HepG2 (cell line): ENCODE measurements around the gene MEPE. TPM values are rescaled to one million over a fixed set of nuclear protein-coding genes. Genes with fewer than 3 reads are reported as not detected.

Experiments used
- ATAC-seq: fragments of 200-7000 bp; cut with Tn5 transposase; 3 replicates; pipeline ENCODE4 v1.9.1; 2020; ENCODE audit warnings: mild to moderate bottlenecking, moderate library complexity
- BruUV-seq: library from RNA; stranded (reverse); fragments of 400-500 nt; replicated peaks from 2 replicates; lab custom pipeline; 2021; lab: Mats Ljungman, UMichigan
- CTCF ChIA-PET: fragments of 300-600 bp; formaldehyde crosslinking; extraction: SDS; loops from one replicate; lab custom pipeline; 2021; ENCODE audit warnings: low total read pairs, inconsistent platforms, low intra/inter-chr PET ratio; lab: Yijun Ruan, JAX
- POLR2A ChIA-PET: fragments of 350-600 bp; sonication (Branson Sonifier 250); formaldehyde crosslinking; loops from one replicate; lab custom pipeline; 2020; ENCODE audit warnings: antibody characterized with exemption, inconsistent platforms; lab: Yijun Ruan, JAX
- DNase-seq: peaks from one replicate; pipeline ENCODE4 v3.0.0-alpha.2; 2015; ENCODE audit warnings: low spot score
- FAIRE-seq: peaks from 3 replicates; lab custom pipeline; 2011; peaks lifted over from hg19 to GRCh38; lab: Jason Lieb, UNC
- H2AFZ ChIP-seq: one replicate; pipeline ENCODE4 v1.6.1; 2011; ENCODE audit warnings: low read length, inconsistent platforms
- H3K27ac ChIP-seq: fragments of 300-600 bp; 3 replicates; pipeline ENCODE4 v1.8.0; 2011; ENCODE audit warnings: mixed run types, mild to moderate bottlenecking, mixed read lengths, low read length, inconsistent platforms; ENCODE audit not compliant: insufficient read depth; ENCODE audit errors: extremely low read length
- H3K27me3 ChIP-seq, 2 experiments: fragments of 200-600 bp in 1 of 2; 2 replicates in 1 of 2; 3 replicates in 1 of 2; pipeline versions ENCODE4 v1.6.0 to v1.8.0; 2011; ENCODE audit warnings: low read length in 2 of 2, mild to moderate bottlenecking in 2 of 2, moderate library complexity in 2 of 2, inconsistent platforms in 1 of 2; ENCODE audit not compliant: insufficient read depth in 2 of 2, control insufficient read depth in 1 of 2
- H3K36me3 ChIP-seq, 2 experiments: fragments of 200-600 bp in 1 of 2; replicated peaks in 1 of 2; 2 replicates in 1 of 2; 3 replicates in 1 of 2; pipeline versions ENCODE4 v1.5.1 to v1.8.0; 2011; ENCODE audit warnings: low read length in 2 of 2, inconsistent platforms in 1 of 2; ENCODE audit not compliant: insufficient read depth in 2 of 2, control insufficient read depth in 1 of 2
- H3K4me1 ChIP-seq: 2 replicates; pipeline ENCODE4 v1.5.1; 2012; ENCODE audit warnings: low read length, inconsistent platforms; ENCODE audit not compliant: insufficient read depth
- H3K4me2 ChIP-seq: 2 replicates; pipeline ENCODE4 v1.6.0; 2011; ENCODE audit warnings: low read depth, low read length, inconsistent platforms
- H3K4me3 ChIP-seq, 3 experiments: fragments of 200-600 bp in 1 of 3; sonication (generic), shearing (Covaris generic) in 1 of 3; replicated peaks in 1 of 3; 2 replicates each; pipeline ENCODE4 v1.5.1; 2011 to 2016; ENCODE audit warnings: low read length in 3 of 3, inconsistent platforms in 2 of 3, low read depth in 2 of 3, mild to moderate bottlenecking in 2 of 3, control low read depth in 1 of 3, mixed read lengths in 1 of 3; ENCODE audit not compliant: insufficient read depth in 1 of 3
- H3K79me2 ChIP-seq: one replicate; pipeline ENCODE4 v1.6.1; 2011; ENCODE audit warnings: low read length, inconsistent platforms; ENCODE audit not compliant: insufficient read depth
- H3K9ac ChIP-seq: 2 replicates; pipeline ENCODE4 v1.6.0; 2011; ENCODE audit warnings: mild to moderate bottlenecking, low read depth, low read length, inconsistent platforms; ENCODE audit not compliant: insufficient read depth
- H3K9me3 ChIP-seq: 2 replicates; pipeline ENCODE4 v1.5.1; 2012; ENCODE audit warnings: mild to moderate bottlenecking, low read length
- H4K20me1 ChIP-seq: 2 replicates; pipeline ENCODE4 v1.6.0; 2011; ENCODE audit warnings: inconsistent platforms, mild to moderate bottlenecking, low read length, moderate library complexity; ENCODE audit not compliant: insufficient read depth
- MXD4 ChIP-seq: IDR thresholded peaks from 2 replicates; pipeline ENCODE4 v1.6.1; 2016; ENCODE audit warnings: mild to moderate bottlenecking, missing biosample characterization, missing genetic modification reagents
- ONECUT2 ChIP-seq: sonication (generic); formaldehyde crosslinking; IDR thresholded peaks from 2 replicates; pipeline ENCODE4 v1.4.0; 2020; ENCODE audit warnings: missing genetic modification reagents
- PAF1 ChIP-seq: IDR thresholded peaks from 2 replicates; pipeline ENCODE4 v1.6.1; 2016; ENCODE audit warnings: missing genetic modification reagents, missing compliant biosample characterization
- PRPF4 ChIP-seq: fragments of 200-400 bp; formaldehyde crosslinking; IDR thresholded peaks from 2 replicates; pipeline ENCODE4 v1.6.1; 2016; ENCODE audit warnings: low read length, low read depth; ENCODE audit not compliant: poor library complexity, severe bottlenecking
- SRSF9 ChIP-seq: fragments of 200-400 bp; formaldehyde crosslinking; IDR thresholded peaks from 2 replicates; pipeline ENCODE4 v1.6.1; 2018; ENCODE audit warnings: borderline replicate concordance, mild to moderate bottlenecking, low read depth, low read length; ENCODE audit not compliant: insufficient read depth, poor library complexity, severe bottlenecking
- ZNF7 ChIP-seq: IDR thresholded peaks from 2 replicates; pipeline ENCODE4 v1.6.1; 2016; ENCODE audit warnings: missing biosample characterization, missing genetic modification reagents
- ZNF878 ChIP-seq: sonication (generic); formaldehyde crosslinking; IDR thresholded peaks from 2 replicates; pipeline ENCODE4 v1.8.1; 2023; ENCODE audit warnings: mild to moderate bottlenecking, missing genetic modification reagents, moderate library complexity
- WGBS: methylation state at CpG from one replicate; pipeline ENCODE4 v1.1.6; 2017; ENCODE audit warnings: low lambda C conversion rate; 5-methylcytosine and 5-hydroxymethylcytosine counted together
- in situ Hi-C: cut with HindIII; loops from 2 replicates; pipeline ENCODE4 v1.10.0; 2017; ENCODE audit warnings: low pct_unique_long_range_greater_than_20kb; ENCODE audit not compliant: extremely low pct_ligation_motif_present
- intact Hi-C: fragments of 100-400 bp; cut with micrococcal nuclease; formaldehyde crosslinking; loops from one replicate; pipeline ENCODE4 v1.10.0; 2022; ENCODE audit not compliant: unreplicated experiment
- polyA plus RNA-seq, 8 experiments: library from polyadenylated mRNA; depleted of rRNA in 3 of 8; stranded (reverse) in 7 of 8; unstranded in 1 of 8; fragments of >200 nt; fragmentation: Illumina TruSeq in 4 of 8; extraction: Trizol in 4 of 8; gene quantifications; 2 replicates each; pipeline versions ENCODE4 v1.2.1 to v1.2.3, GENCODE V29; 2011 to 2016; ENCODE audit warnings: low read depth in 4 of 8, missing spikeins in 1 of 8, mixed read lengths in 1 of 8; ENCODE audit not compliant: insufficient read depth in 1 of 8
- total RNA-seq, 5 experiments: library from RNA; depleted of rRNA; stranded (reverse); fragments of >200 nt; fragmentation: Illumina TruSeq; extraction: Trizol; gene quantifications; 2 replicates each; pipeline ENCODE4 v1.2.3, GENCODE V29; 2016; ENCODE audit warnings: low read depth in 1 of 5
- TF ChIP-seq, protein P1 (sequence below): sonication (generic); formaldehyde crosslinking; IDR thresholded peaks from 2 replicates; pipeline ENCODE4 v1.4.0; 2020; ENCODE audit warnings: missing genetic modification reagents
- TF ChIP-seq, protein P2 (sequence below): IDR thresholded peaks from 2 replicates; pipeline ENCODE4 v1.4.0; 2020; ENCODE audit warnings: mild to moderate bottlenecking, missing genetic modification reagents
- TF ChIP-seq, protein P3 (sequence below): IDR thresholded peaks from 2 replicates; pipeline ENCODE4 v1.6.1; 2016; ENCODE audit warnings: missing compliant biosample characterization, missing genetic modification reagents, borderline replicate concordance
- TF ChIP-seq, protein P4 (sequence below): sonication (generic); formaldehyde crosslinking; IDR thresholded peaks from 2 replicates; pipeline ENCODE4 v1.4.0; 2020; ENCODE audit warnings: mild to moderate bottlenecking, missing genetic modification reagents

Gene MEPE
- total and polyA plus RNA-seq, 2 of the 13 experiments (the other 11 are each of a cell fraction or from before 2014, with no cell fraction given): 0.04 TPM; not detected in 1

DNA sequence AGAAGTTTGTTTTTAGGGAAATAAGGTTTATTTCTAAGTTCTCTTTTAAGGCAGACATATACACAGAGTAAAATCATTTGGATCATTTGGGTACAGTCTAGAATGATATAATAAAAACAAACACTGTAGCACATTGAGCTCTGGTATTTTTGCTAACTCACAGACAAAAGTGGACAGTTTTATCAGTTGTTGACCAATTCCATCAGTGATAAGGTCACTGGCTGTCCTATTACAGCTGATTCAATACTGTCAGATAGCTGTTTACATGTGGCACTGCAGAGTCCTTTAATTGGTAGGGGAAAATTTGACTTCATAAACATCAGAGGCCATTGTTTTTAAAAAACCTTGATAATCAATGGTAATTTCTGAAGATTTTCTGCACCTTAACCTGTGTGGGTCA is 29.9 kb upstream of the MEPE start (continued):
- TF ChIP-seq, protein P1, sequence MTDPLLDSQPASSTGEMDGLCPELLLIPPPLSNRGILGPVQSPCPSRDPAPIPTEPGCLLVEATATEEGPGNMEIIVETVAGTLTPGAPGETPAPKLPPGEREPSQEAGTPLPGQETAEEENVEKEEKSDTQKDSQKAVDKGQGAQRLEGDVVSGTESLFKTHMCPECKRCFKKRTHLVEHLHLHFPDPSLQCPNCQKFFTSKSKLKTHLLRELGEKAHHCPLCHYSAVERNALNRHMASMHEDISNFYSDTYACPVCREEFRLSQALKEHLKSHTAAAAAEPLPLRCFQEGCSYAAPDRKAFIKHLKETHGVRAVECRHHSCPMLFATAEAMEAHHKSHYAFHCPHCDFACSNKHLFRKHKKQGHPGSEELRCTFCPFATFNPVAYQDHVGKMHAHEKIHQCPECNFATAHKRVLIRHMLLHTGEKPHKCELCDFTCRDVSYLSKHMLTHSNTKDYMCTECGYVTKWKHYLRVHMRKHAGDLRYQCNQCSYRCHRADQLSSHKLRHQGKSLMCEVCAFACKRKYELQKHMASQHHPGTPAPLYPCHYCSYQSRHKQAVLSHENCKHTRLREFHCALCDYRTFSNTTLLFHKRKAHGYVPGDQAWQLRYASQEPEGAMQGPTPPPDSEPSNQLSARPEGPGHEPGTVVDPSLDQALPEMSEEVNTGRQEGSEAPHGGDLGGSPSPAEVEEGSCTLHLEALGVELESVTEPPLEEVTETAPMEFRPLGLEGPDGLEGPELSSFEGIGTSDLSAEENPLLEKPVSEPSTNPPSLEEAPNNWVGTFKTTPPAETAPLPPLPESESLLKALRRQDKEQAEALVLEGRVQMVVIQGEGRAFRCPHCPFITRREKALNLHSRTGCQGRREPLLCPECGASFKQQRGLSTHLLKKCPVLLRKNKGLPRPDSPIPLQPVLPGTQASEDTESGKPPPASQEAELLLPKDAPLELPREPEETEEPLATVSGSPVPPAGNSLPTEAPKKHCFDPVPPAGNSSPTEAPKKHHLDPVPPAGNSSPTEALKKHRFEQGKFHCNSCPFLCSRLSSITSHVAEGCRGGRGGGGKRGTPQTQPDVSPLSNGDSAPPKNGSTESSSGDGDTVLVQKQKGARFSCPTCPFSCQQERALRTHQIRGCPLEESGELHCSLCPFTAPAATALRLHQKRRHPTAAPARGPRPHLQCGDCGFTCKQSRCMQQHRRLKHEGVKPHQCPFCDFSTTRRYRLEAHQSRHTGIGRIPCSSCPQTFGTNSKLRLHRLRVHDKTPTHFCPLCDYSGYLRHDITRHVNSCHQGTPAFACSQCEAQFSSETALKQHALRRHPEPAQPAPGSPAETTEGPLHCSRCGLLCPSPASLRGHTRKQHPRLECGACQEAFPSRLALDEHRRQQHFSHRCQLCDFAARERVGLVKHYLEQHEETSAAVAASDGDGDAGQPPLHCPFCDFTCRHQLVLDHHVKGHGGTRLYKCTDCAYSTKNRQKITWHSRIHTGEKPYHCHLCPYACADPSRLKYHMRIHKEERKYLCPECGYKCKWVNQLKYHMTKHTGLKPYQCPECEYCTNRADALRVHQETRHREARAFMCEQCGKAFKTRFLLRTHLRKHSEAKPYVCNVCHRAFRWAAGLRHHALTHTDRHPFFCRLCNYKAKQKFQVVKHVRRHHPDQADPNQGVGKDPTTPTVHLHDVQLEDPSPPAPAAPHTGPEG (CRISPR knock-in tag): no peak
- no peak for TF ChIP-seq ZNF7
- TF ChIP-seq, all 625 proteins: peak for 0

DNA sequence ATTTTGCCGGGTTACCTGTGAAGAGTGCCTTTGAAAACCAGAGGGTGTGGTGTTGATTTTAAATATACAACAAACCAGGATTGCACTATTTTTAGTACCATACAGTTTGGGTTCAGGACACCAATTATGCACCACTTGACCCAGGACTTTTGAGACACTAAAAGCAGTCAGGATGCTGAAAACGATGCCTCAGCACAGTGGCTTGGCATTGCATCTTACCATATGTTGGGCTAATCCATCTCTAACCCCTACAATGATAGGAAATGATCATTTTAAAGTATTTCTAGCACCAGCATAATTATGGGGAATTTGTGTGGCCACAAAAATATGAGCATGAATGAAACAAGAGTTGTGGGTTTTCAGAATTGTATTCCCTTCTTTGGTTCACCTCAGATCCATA is 29.3 kb upstream of the MEPE start:
- WGBS: 24% methylated on average over 2 of the region's 2 CpGs
- BruUV-seq: no TSS peak
- no peaks in the 10 kb centered on the region for H3K9me3 ChIP-seq
- in situ Hi-C loops (no loop called here), intact Hi-C loops (no loop called here)
- no peak overlapping the region for H3K4me2 ChIP-seq
- ATAC-seq (no peak), FAIRE-seq (no peak), DNase-seq (no peak)
- POLR2A ChIA-PET: no interaction called here
- CTCF ChIA-PET: no interaction called here
- no peaks in the 10 kb centered on the region; a peak in 1 of 5 replicates for H3K27me3 ChIP-seq
- H3K4me1 ChIP-seq: no peaks in the 10 kb centered on the region
- H3K9ac ChIP-seq: no peak overlapping the region
- no peak overlapping the region for H2AFZ ChIP-seq
- no peak overlapping the region for H3K4me3 ChIP-seq
- no peaks in the 10 kb centered on the region for H3K36me3 ChIP-seq
- H3K79me2 ChIP-seq: no peaks in the 10 kb centered on the region
- H3K27ac ChIP-seq: no peak overlapping the region
- H4K20me1 ChIP-seq: no peaks in the 10 kb centered on the region
- TF ChIP-seq, protein P2, sequence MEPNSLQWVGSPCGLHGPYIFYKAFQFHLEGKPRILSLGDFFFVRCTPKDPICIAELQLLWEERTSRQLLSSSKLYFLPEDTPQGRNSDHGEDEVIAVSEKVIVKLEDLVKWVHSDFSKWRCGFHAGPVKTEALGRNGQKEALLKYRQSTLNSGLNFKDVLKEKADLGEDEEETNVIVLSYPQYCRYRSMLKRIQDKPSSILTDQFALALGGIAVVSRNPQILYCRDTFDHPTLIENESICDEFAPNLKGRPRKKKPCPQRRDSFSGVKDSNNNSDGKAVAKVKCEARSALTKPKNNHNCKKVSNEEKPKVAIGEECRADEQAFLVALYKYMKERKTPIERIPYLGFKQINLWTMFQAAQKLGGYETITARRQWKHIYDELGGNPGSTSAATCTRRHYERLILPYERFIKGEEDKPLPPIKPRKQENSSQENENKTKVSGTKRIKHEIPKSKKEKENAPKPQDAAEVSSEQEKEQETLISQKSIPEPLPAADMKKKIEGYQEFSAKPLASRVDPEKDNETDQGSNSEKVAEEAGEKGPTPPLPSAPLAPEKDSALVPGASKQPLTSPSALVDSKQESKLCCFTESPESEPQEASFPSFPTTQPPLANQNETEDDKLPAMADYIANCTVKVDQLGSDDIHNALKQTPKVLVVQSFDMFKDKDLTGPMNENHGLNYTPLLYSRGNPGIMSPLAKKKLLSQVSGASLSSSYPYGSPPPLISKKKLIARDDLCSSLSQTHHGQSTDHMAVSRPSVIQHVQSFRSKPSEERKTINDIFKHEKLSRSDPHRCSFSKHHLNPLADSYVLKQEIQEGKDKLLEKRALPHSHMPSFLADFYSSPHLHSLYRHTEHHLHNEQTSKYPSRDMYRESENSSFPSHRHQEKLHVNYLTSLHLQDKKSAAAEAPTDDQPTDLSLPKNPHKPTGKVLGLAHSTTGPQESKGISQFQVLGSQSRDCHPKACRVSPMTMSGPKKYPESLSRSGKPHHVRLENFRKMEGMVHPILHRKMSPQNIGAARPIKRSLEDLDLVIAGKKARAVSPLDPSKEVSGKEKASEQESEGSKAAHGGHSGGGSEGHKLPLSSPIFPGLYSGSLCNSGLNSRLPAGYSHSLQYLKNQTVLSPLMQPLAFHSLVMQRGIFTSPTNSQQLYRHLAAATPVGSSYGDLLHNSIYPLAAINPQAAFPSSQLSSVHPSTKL: no peak
- TF ChIP-seq ONECUT2 (CRISPR knock-in tag): no peak
- TF ChIP-seq, protein P3, sequence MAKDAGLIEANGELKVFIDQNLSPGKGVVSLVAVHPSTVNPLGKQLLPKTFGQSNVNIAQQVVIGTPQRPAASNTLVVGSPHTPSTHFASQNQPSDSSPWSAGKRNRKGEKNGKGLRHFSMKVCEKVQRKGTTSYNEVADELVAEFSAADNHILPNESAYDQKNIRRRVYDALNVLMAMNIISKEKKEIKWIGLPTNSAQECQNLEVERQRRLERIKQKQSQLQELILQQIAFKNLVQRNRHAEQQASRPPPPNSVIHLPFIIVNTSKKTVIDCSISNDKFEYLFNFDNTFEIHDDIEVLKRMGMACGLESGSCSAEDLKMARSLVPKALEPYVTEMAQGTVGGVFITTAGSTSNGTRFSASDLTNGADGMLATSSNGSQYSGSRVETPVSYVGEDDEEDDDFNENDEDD: no peak
- no peak for TF ChIP-seq PRPF4
- TF ChIP-seq ZNF878 (CRISPR knock-in tag): no peak
- no peak for TF ChIP-seq SRSF9
- TF ChIP-seq PAF1: no peak
- TF ChIP-seq, protein P4, sequence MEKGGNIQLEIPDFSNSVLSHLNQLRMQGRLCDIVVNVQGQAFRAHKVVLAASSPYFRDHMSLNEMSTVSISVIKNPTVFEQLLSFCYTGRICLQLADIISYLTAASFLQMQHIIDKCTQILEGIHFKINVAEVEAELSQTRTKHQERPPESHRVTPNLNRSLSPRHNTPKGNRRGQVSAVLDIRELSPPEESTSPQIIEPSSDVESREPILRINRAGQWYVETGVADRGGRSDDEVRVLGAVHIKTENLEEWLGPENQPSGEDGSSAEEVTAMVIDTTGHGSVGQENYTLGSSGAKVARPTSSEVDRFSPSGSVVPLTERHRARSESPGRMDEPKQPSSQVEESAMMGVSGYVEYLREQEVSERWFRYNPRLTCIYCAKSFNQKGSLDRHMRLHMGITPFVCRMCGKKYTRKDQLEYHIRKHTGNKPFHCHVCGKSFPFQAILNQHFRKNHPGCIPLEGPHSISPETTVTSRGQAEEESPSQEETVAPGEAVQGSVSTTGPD: no peak
- TF ChIP-seq MXD4: no peak
